GM20431 (cell line): ENCODE measurements around the gene PLPPR2.
"Not testable (repeated sequence)": the region's sequence is repeated elsewhere in the genome, so short reads cannot be mapped to it uniquely, and the experiment has no call there.

Experiments
- in situ Hi-C: fragments of 300-500 bp; cut with MseI, MboI; formaldehyde crosslinking; loops from one replicate; pipeline ENCODE4 v1.15.0; 2020; ENCODE audit warnings: low sequenced_read_pairs; ENCODE audit not compliant: unreplicated experiment

Gene PLPPR2

DNA sequence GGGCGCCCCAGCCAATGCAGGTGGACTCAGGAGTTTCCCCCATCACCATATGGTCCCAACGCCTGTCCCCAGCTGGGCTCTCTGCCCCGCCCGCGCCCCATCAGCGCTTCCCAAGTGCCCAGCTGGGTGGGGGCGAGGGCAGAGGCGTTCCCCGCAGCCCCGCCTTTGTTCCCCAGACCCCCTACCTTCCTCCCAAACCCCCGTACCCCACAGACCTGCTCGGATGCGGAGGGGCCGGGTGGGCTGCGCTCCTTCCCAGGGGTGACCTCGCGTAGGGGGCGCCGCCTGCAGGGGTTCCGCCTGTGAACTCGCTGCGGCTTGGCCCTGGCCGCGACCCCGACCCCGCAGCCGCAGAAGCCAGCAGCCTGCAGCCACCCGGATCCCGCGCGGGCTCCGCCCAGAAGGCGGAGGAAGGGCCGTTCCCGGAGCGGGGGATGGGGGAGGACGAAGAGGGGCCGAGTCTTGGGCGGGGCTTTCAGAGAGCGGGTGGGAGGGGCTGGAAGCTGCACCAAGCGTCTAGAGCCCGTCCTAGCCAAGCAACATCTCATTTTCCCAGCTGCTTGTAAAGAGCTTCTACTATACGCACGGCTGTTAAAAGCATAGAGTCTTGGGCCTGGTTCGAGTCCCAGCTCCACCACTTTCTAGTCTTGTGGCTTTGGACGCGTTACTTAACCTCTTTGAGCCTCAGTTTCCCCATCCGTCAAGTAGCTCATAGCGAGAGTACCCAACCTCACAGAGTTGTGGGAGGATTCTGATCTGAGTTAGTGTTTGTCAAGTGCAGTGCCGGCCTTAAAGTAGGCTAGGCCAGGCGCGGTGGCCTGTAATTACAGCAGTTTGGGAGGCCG lies 15.8 kb upstream of the PLPPR2 start, which contains the start of gene RAB3D:
Gene RAB3D, minus strand, starts transcription at position 404 of the 845 bp plus-strand sequence. CDS start 2,258 bp downstream, outside the sequence.
- in situ Hi-C loops: no loop called here

GRCh38 chr19:11340099-11340467 lies 15.1 kb upstream of the PLPPR2 start:
- in situ Hi-C loops: not testable (repeated sequence)

DNA sequence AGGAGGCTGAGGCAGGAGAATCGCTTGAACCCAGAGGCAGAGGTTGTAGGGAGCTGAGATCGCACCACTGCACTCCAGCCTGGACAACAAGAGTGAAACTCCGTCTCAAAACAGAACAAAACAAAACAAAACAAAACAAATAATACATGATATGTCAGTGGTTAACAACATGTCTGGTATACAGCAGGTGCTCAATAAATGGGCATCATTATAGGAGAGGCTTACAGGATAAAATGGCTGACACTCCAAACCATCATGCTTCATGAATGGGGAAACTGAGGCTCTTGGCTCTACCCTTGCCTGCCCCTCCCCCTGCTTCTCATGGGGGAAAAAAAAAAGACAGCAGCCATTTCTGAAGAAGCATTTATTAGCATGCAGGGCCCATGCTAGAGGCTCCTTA lies 12.8 kb upstream of the PLPPR2 start:
- in situ Hi-C loops: no loop called here

DNA sequence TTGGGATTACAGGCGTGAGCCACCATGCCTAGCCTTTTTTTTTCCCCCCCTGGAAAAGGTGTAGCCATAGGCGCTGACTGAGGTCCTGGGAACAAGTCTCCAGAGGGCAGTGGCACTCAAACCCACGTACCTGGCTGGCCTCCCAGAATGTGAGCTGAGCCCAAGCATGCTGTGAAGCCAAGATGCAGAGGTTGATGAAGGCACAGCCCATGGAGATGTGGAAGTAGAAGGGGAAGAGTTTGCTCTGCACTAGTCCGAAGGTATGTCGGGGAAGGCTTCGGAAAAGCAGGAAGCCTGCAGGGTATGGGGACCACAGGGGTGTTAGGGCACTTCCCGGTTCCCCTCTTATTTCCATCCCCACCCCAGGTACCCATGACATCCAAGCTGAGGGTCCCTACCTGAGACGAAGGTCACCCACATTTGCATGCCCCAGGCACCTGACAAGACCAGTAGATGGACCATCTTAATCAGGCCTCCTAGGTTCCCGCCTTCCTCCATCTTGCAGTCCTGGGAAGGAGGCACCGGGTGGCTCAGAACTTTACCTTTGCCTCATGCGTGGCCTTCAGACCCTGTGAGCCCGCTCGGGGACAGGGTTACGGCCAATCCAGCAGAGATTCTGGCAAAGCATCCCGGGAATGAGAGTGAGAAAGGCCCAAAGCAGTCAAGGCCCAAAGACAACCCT lies 10.0 kb upstream of the PLPPR2 start:
- in situ Hi-C loops: no loop called here

GRCh38 chr19:11346104-11346940 lies 8.9 kb upstream of the PLPPR2 start, which contains the start of the genes CCDC159 and TMEM205:
CCDC159 (plus strand) TSS chr19:11346519; CDS start chr19:11346607, 88 bp downstream.
TMEM205 (minus strand) TSS chr19:11346268; CDS start chr19:11345619, 649 bp downstream.
- in situ Hi-C loops: no loop called here

- in situ Hi-C loops: no loop called here
Measured at GRCh38 chr19:11347546-11348039, 7.6 kb upstream of the PLPPR2 start.

DNA sequence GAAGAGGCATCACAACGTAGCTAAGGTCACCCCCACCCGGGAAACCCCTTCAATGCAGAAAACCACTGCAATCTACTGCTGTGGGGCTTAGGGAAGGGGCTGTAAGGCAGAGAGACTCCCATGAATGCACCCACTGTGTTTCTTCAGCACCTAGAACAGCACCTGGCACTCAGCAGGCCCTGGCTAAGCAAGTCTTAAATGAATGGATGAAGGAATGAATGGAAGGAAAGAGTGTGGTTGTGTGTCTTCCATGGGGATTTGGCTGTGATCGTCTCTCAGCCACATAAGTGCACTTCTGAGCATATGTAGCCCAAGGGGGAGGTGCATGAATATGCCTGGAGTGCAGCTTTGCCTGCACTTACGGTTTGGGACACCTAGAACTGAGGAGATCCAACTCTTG lies 6.1 kb upstream of the PLPPR2 start:
- in situ Hi-C loops: no loop called here

DNA sequence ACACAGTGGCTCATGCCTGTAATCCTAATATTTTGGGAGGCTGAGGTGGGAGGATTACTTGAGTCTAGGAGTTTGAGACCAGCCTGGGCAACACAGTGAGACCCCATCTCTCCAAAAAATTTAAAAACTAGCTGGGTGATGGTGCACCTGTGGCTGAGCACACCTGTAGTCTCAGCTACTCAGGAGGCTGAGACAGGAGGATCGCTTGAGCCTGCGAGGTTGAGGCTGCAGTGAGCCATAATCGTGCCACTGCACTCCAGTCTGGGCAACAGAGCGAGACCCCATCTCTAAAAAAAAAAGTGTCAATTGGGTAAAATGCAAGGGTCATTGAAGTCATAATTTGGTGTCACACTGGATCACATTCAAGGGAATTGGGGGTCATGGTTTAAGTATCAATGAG lies 1.1 kb upstream of the PLPPR2 start:
- in situ Hi-C loops: not testable (repeated sequence)

DNA sequence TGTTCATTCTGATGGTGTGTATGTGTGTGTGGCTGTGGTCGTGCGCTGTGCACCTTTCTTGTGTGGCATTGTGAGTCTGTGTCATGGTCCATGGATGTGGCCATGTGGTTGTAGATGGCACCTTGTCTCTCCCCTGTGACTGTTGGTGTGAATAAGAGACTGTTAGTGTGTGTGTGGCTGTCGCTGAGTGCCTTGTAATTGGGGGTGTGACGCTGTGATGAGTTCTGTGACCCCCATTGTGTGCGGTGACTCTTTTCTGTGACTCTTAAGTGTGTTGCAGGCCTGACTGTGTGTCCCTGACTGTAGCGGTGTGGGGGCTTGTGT lies 804 bp downstream of the PLPPR2 start:
- in situ Hi-C loops: no loop called here

- in situ Hi-C loops: no loop called here
Measured at GRCh38 chr19:11356676-11357550, 1.7 kb downstream of the PLPPR2 start.

DNA sequence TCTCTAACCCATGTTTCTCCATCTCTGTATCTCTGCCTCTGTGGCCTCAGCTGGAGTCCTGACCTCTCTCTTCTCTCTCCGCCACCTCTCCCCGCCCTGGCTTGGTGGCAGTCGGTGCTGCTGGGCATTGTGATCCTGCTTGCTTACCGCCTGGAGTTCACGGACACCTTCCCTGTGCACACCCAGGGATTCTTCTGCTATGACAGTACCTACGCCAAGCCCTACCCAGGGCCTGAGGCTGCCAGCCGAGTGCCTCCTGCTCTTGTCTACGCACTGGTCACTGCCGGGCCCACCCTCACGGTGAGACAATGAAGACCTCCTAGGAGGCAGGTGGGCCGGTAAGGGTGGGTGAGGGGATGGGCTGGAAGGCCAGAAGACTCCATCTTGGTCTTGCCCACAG lies 4.2 kb downstream of the PLPPR2 start:
- in situ Hi-C loops: no loop called here

DNA sequence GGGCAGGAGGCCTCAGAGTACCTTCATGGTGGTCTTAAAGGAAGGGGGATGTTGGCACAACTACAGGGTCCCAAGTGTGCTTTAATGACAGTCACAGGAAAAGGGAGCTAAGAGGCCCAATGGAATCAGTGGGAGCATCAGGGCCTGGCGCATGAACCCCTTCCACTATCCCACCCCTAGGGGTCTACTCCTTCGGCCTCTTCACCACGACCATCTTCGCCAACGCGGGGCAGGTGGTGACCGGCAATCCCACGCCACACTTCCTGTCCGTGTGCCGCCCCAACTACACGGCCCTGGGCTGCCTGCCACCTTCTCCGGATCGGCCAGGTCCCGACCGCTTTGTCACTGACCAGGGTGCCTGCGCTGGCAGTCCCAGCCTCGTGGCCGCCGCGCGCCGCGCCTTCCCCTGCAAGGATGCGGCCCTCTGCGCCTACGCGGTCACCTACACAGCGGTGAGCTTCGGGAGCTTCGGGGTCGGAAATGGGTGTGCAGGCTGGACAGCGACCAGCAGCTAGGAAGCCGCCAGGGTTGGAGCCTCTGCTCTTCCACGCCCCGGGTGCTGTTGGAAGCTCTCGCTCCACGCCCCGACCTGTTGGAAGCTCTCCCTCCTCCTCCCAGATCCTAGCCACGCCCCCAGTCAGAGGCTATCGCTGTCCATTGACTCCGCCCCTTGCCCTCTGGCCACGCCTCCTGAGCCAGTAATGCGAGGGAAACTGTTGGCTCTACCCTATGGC lies 6.0 kb downstream of the PLPPR2 start:
- in situ Hi-C loops: no loop called here

DNA sequence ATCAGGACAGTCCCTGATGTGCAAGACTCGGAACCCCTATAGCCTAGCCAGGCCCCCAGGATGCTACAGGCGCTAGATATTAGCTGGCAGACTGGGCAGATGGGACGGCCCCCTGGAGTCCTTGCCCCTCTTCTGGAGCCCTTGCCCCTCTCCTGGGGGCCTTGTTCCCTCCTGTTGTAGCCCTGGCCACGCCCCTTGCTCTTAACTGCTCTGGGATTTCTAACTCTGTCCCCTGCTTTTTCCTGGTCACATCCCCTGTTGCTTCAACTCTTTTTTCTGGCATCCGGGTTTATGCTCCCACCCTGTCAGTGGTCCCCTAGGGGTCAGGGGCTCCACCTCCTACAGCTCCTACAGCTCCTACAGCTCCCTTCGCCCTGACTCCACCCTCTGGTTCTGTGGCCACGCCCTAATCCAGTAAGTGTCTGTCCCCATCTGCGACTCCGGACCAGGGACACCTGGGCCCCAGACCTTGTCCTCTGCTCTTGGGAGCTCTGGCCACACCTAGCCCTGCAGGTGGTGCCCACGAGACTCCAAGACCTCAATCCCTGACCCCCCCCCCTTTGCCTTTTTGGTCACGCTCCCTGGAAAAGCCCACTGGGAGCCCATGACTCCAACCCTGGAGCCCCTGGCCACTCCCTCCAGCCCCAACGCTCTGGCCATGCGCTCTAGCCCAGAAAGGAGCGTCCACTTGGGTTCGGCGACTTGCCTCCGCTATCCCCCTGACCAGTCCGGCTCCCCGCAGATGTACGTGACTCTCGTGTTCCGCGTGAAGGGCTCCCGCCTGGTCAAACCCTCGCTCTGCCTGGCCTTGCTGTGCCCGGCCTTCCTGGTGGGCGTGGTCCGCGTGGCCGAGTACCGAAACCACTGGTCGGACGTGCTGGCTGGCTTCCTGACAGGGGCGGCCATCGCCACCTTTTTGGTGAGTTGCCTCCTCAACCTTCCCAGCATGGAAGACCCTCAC lies 6.8 kb downstream of the PLPPR2 start:
- in situ Hi-C loops: no loop called here

DNA sequence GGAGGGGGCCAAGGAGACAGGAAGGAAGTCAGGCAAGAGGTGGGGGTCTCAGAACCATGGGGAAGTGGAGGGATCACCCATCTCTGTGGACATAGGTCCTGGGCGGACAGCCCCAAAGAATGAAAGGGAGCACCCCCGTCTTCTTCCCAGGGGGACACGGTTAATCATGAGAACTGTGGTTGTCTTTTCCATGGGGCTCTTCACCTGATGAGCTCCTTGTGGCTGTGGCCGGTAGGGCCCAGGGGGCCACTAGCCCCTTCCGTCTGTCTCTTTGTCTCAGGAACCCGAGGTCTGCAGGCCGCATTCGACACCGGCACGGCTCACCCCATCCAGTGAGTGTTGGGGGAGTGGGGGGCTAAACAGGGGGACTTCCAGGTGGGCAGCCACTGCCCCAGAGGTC lies 8.6 kb downstream of the PLPPR2 start:
- in situ Hi-C loops: no loop called here

DNA sequence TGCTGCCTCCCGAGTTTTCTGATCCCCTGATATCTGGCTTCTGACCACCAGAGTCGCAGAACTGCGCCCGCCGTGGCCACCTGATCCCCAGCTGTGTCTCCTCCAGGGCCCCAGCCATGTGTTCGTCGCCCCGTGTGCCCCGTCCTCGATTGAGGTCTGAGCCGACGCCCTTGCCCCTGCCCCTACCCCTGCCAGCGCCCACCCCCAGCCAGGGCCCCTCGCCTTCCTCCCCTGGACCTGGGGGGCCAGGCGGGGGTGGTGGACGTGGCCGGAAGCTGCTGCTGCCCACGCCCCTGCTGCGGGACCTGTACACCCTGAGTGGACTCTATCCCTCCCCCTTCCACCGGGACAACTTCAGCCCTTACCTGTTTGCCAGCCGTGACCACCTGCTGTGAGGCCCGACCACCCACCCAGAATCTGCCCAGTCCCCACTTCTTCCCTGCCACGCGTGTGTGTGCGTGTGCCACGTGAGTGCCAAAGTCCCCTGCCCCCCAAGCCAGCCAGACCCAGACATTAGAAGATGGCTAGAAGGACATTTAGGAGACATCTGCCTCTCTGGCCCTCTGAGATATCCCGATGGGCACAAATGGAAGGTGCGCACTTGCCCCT lies 9.2 kb downstream of the PLPPR2 start:
- in situ Hi-C loops: no loop called here

DNA sequence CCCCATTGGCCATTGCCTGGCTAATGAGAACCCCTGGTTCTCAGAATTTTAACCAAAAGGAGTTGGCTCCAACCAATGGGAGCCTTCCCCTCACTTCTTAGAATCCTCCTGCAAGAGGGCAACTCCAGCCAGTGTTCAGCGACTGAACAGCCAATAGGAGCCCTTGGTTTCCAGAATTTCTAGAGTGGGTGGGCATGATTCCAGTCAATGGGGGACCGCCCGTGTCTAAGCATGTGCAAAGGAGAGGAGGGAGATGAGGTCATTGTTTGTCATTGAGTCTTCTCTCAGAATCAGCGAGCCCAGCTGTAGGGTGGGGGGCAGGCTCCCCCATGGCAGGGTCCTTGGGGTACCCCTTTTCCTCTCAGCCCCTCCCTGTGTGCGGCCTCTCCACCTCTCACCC lies 9.7 kb downstream of the PLPPR2 start:
- in situ Hi-C loops: no loop called here

GRCh38 chr19:11365557-11366117 lies 10.4 kb downstream of the PLPPR2 start:
- in situ Hi-C loops: no loop called here
